BJ (cell line): ENCODE measurements around the gene CAAP1. TPM values are rescaled to one million over a fixed set of nuclear protein-coding genes. Genes with fewer than 3 reads are reported as not detected.

ENCODE experiments used
- CTCF ChIA-PET: fragments of 350-600 bp; formaldehyde crosslinking; extraction: SDS; loops from one replicate; lab custom pipeline; 2021; ENCODE audit warnings: antibody characterized with exemption, inconsistent platforms; lab: Yijun Ruan, JAX
- POLR2A ChIA-PET: fragments of 300-600 bp; sonication (Branson Sonifier 250); formaldehyde crosslinking; extraction: SDS; loops from one replicate; lab custom pipeline; 2021; ENCODE audit warnings: antibody characterized with exemption; lab: Charles Lee
- DNase-seq: peaks from one replicate; pipeline ENCODE4 v3.0.0-alpha.2; 2011; ENCODE audit warnings: low read depth
- H3K27me3 ChIP-seq: 2 replicates; pipeline ENCODE4 v1.6.0; 2011; ENCODE audit warnings: low read length; ENCODE audit not compliant: control insufficient read depth, insufficient read depth
- H3K36me3 ChIP-seq: 2 replicates; pipeline ENCODE4 v1.5.1; 2011; ENCODE audit warnings: low read length; ENCODE audit not compliant: control insufficient read depth, insufficient read depth
- H3K4me3 ChIP-seq: 2 replicates; pipeline ENCODE4 v1.5.1; 2011; ENCODE audit warnings: low read depth, mild to moderate bottlenecking, control low read depth, low read length
- polyA plus RNA-seq: library from polyadenylated mRNA; depleted of rRNA; stranded (reverse); fragments of >200 nt; gene quantifications from 2 replicates; pipeline ENCODE4 v1.2.3, GENCODE V29; 2011
- TF ChIP-seq, protein P1 (sequence below): IDR thresholded peaks from 2 replicates; pipeline ENCODE4 v1.5.1; 2011; ENCODE audit warnings: low read depth, mild to moderate bottlenecking, control low read depth, inconsistent platforms, low read length, moderate library complexity; ENCODE audit not compliant: insufficient read depth

Gene CAAP1
- polyA plus RNA-seq, 1 experiment = 5.2 TPM

DNA sequence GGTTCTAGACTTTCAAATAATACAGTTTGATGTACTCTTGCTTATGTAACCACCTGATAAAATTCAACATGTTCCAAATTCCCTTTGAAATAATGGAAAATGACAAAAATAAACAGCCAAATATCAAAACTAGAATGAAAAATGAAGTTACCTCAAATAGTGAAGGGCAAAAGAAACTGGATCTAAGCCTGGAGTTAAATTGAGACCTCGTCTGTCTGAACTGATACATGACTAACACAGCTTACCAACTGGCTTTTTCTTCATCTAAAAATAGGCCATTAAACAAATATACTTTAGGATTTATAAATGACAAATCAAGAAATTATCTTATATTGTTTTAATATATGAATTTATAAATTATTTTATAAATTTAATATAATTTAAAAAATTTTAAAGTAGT lies 12.1 kb upstream of the CAAP1 start:
- 0 out of 2 replicates have a peak, but pooled peaks cover 3% of the 10 kb centered on the region for H3K36me3 ChIP-seq
- POLR2A ChIA-PET = no interaction called here
- no peak for DNase-seq
- CTCF ChIA-PET = no interaction called here
- no peaks in the 10 kb centered on the region for H3K27me3 ChIP-seq
- H3K4me3 ChIP-seq = no peak overlapping the region
- TF ChIP-seq, protein P1, sequence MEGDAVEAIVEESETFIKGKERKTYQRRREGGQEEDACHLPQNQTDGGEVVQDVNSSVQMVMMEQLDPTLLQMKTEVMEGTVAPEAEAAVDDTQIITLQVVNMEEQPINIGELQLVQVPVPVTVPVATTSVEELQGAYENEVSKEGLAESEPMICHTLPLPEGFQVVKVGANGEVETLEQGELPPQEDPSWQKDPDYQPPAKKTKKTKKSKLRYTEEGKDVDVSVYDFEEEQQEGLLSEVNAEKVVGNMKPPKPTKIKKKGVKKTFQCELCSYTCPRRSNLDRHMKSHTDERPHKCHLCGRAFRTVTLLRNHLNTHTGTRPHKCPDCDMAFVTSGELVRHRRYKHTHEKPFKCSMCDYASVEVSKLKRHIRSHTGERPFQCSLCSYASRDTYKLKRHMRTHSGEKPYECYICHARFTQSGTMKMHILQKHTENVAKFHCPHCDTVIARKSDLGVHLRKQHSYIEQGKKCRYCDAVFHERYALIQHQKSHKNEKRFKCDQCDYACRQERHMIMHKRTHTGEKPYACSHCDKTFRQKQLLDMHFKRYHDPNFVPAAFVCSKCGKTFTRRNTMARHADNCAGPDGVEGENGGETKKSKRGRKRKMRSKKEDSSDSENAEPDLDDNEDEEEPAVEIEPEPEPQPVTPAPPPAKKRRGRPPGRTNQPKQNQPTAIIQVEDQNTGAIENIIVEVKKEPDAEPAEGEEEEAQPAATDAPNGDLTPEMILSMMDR = no peak

DNA sequence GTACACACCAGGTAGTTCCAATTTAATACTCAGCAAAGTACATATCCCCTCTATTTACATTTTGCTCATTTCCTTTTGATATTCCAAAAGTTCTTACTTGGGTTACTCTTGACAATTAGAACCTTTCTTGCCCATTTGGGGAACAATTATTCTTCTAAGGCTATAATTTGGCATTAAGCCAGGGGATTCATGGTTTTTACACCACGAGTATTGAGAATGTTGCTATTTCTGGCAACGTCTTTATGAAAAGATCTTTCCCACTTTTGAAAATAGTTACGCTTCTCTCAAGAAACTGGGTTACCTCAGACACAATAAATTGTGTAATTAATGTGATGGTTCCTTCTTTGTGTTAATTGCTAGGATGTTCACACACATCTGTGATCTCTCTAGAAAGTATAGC lies 11.5 kb upstream of the CAAP1 start:
- DNase-seq = no peak
- H3K27me3 ChIP-seq = no peaks in the 10 kb centered on the region
- TF ChIP-seq, protein P1 = no peak
- H3K4me3 ChIP-seq = no peak overlapping the region
- ChIA-PET POLR2A (no interaction called here), CTCF (no interaction called here)
- H3K36me3 ChIP-seq = 0 out of 2 replicates have a peak, but pooled peaks cover 3% of the 10 kb centered on the region

DNA sequence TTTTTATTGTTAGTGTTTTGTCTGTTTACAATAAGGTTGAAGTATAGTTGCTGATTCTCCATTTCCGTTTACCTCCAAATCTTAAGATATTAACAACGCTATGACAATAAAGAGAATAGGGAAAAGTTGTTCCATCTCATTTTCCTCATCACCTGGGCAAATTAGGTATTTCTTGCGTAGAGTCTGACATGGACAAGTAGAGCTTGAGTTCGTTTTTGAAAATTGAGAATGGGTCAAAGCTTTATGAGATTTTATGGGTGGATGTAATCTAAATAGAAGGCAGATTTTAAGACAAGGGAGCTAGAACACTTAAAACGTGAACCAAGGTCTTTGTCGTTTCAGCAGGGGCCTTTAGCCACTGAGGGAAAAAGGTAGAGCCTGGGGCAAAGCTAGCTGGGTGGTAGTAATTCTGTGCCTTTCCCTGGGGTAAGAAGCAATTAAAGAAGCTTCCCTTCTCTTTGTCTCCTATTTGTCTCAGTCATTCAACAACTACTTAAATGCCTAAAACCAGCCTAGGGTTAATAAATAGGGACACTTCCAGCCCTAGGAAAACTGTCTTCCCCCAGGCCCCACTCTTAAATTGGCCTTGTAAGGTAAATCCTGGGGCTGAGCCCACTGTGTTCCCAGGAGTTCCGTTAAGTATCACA lies 551 bp upstream of the CAAP1 start:
- peak overlapping the region; percentile 91 for H3K4me3 ChIP-seq
- CTCF ChIA-PET = interaction anchor here (0.8 to 1.7 kb wide), 2 partner anchors 10 to 31 kb away, joined by 3 to 4 read pairs; no protein-coding TSS in a partner anchor
- no peaks in the 10 kb centered on the region for H3K27me3 ChIP-seq
- DNase-seq = no peak
- POLR2A ChIA-PET = no interaction called here
- no peaks in the 10 kb centered on the region for H3K36me3 ChIP-seq
- TF ChIP-seq, protein P1 = no peak

DNA sequence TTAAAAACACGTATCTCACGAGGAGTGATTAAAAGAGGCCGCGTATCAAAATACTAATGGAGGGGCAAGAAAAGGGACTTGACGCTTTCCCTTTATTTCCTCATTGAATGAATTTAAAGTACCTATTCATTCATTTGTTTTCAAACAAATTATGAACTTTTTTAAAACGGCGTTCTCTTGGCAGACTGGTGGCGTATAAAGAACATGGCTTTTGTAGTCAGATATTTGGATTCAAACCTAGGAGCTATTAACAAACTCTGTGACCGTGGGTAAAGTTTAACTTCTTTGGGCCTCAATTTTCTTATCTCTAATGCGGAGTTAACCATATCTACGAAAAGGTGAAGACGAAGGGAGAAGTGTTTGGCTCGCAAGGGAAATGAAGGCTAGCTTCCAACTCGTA lies 876 bp downstream of the CAAP1 start:
- Histone ChIP-seq H3K4me3 (peak overlapping the region; percentile 91), H3K27me3 (no peaks in the 10 kb centered on the region), H3K36me3 (no peaks in the 10 kb centered on the region; the same call in 1 of the 2 replicates)
- TF ChIP-seq, protein P1 = no peak
- ChIA-PET CTCF (interaction anchor here (0.9 to 1.7 kb wide), 2 partner anchors 11 kb away, joined by 3 to 4 read pairs; no protein-coding TSS in a partner anchor), POLR2A (interaction anchor here (0.8 to 0.9 kb wide), 2 partner anchors 55 to 1627 kb away, joined by 3 read pairs; partner anchors contain the start of gene PLAA)
- no peak for DNase-seq

DNA sequence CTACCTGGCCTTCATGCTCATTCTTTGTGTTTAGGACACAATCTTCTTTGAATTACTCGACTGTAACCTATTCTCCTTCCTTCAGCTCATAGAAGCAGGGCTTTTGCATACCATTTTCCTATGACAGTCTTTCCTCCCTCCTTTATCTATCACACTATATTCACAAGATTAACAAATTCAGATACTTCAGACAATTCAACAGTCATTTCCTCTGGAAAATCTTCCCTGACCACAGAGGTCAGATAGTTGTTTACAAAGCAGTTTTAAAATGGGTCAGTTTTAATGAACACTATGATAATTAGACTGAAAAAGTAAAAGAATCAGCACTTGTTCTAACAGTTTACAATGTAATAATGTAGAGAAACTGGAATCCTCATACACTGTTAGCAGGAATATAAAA lies 4.3 kb downstream of the CAAP1 start:
- Histone ChIP-seq H3K27me3 (no peaks in the 10 kb centered on the region), H3K4me3 (no peak overlapping the region), H3K36me3 (no peaks in the 10 kb centered on the region; the same call in 1 of the 2 replicates)
- TF ChIP-seq, protein P1 = no peak
- CTCF ChIA-PET = interaction anchor here (0.7 kb wide), 1 partner anchor 66 kb away, joined by 3 read pairs; no protein-coding TSS in a partner anchor
- POLR2A ChIA-PET = no interaction called here
- DNase-seq = no peak
